Activated T-helper 1 cell treated with anti-CD3 and anti-CD28 coated beads, Interleukin-12 subunit alpha, Interleukin-12 subunit beta, Interleukin-2, Interleukin-4 antibody, amounts not matched to agents 30 ng/mL and 10 ng/mL and 1 ng/mL, durations not matched to agents 14 hours and 24 hours and 36 hours (primary cell): ENCODE measurements around the gene PTPRK. TPM values are rescaled to one million over a fixed set of nuclear protein-coding genes. Genes with fewer than 3 reads are reported as not detected.

Source experiments
- DNase-seq: peaks from one replicate; pipeline ENCODE4 v3.0.0; 2021; ENCODE audit warnings: low spot score
- H3K27ac Mint-ChIP-seq: one replicate; pipeline ENCODE4 v1.8.0; 2021; ENCODE audit warnings: mild to moderate bottlenecking, mixed read lengths
- H3K27me3 Mint-ChIP-seq: one replicate; pipeline ENCODE4 v1.8.0; 2022; ENCODE audit warnings: mild to moderate bottlenecking, moderate library complexity, mixed read lengths; ENCODE audit not compliant: insufficient read depth
- H3K36me3 Mint-ChIP-seq: one replicate; pipeline ENCODE4 v1.8.0; 2021; ENCODE audit warnings: low read depth, mixed read lengths
- H3K4me1 Mint-ChIP-seq: one replicate; pipeline ENCODE4 v1.8.0; 2021; ENCODE audit warnings: low read depth, mixed read lengths
- H3K4me3 Mint-ChIP-seq: one replicate; pipeline ENCODE4 v1.8.0; 2021; ENCODE audit warnings: mild to moderate bottlenecking, moderate library complexity, mixed read lengths
- H3K9me3 Mint-ChIP-seq: one replicate; pipeline ENCODE4 v1.8.0; 2021; ENCODE audit warnings: mixed read lengths
- intact Hi-C: fragments of 100-400 bp; cut with micrococcal nuclease; formaldehyde crosslinking; loops from one replicate; pipeline ENCODE4 v1.15.1; 2024
- total RNA-seq: library from RNA; stranded (reverse); gene quantifications from 2 replicates; pipeline ENCODE4 v1.2.3, GENCODE V29; 2022

The PTPRK gene
- total RNA-seq, 1 donor from 2014 or later = 3.2 TPM

DNA sequence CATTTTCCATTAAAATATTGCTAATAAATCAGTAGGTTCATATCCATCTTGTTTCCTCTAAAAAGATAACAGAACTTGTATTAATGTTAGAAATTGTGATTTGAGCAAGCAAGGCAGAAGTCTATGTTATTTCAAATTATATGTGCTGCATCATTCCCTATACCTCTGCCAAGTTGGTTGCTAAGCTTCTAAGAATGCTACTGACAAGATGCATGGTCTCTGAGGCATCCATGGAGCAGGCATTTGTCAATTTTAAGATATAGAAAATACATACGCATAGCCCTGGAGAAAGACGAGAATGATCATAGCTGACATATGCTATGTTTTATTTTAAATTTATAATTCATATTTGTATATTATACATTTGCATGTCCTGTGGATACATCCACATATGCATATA lies 451.2 kb downstream of the PTPRK start:
- no peaks in the 10 kb centered on the region for H3K4me1 Mint-ChIP-seq
- no peaks in the 10 kb centered on the region for H3K36me3 Mint-ChIP-seq
- H3K4me3 Mint-ChIP-seq = no peak overlapping the region
- intact Hi-C loops = no loop called here
- H3K9me3 Mint-ChIP-seq = no peaks in the 10 kb centered on the region
- H3K27me3 Mint-ChIP-seq = peaks cover 2% of the 10 kb centered on the region
- DNase-seq = no peak
- no peak overlapping the region for H3K27ac Mint-ChIP-seq

DNA sequence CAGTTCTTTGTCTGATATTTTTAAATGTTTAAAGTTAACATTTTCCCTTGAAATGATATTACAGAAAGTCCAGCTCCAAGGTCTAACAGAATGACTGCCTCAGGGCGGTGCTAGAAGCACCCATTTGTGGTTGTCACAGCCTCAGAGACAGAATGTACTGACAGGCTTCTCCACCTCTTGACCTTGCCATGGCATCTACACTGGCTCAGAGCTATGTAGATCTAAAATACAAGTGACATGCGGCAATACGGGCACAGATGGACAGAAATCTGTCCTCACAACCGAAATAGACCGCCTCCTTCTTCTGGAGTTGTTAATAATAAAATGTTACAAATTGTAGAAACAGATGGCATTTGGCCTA lies 452.3 kb downstream of the PTPRK start:
- DNase-seq = no peak
- intact Hi-C loops = no loop called here
- H3K27me3 Mint-ChIP-seq = peaks cover 1% of the 10 kb centered on the region
- no peak overlapping the region for H3K27ac Mint-ChIP-seq
- no peaks in the 10 kb centered on the region for H3K9me3 Mint-ChIP-seq
- no peak overlapping the region for H3K4me3 Mint-ChIP-seq
- H3K36me3 Mint-ChIP-seq = no peaks in the 10 kb centered on the region
- H3K4me1 Mint-ChIP-seq = no peaks in the 10 kb centered on the region

DNA sequence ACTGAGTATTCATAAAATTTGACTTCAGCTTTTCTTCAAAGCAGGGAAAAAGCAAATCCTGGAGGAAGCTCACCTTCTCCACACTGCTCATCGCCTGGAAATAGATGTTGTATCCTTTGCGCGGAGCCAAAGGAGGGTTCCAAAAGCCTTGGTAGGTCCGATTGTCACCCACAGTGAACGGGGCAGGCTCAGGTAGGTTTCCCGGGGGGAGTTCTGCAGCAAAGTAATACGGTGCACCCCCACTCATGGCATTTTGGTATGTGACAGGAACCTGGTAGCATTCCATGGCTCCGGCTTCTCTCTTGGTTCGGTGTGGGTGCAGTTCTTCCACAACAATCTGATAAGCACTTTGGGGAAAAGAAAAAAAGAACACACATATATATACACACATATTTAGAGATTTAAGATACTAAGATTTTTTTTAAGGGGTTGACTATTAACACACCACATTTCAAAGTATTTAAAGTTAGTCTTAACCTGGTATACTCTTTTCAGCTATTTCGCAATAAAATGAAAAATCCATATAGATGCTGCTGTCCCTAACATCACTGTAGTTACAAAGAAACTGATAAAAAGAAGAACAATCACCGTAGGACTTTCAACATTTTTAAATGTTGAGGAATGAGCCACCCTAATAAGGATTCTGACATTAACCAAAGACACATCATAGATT lies 452.8 kb downstream of the PTPRK start:
- H3K4me3 Mint-ChIP-seq = no peak overlapping the region
- no peaks in the 10 kb centered on the region for H3K36me3 Mint-ChIP-seq
- no peaks in the 10 kb centered on the region for H3K9me3 Mint-ChIP-seq
- no peak for DNase-seq
- no peak overlapping the region for H3K27ac Mint-ChIP-seq
- H3K27me3 Mint-ChIP-seq = no peaks in the 10 kb centered on the region
- intact Hi-C loops = no loop called here
- H3K4me1 Mint-ChIP-seq = no peaks in the 10 kb centered on the region

DNA sequence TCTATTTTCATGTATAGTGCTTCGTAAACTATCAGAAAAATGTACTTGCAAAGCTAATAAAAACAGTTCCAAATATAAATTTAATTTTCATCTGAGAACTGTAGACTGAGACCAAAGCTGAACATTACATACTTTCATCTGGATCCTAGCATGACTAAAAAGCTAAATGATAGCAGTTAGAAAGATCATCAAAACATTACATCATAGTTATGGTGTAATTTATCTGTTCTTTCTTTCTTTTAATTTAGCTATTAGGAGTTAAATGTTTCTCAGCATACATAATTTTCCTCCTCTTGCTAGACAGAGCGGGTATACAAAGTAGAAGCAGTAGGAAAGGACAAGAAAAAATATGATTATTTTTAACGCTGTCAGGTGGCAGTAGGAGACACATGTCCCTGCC lies 455.3 kb downstream of the PTPRK start:
- Mint-ChIP-seq H3K4me1 (no peaks in the 10 kb centered on the region), H3K36me3 (no peaks in the 10 kb centered on the region), H3K27me3 (no peaks in the 10 kb centered on the region), H3K4me3 (no peak overlapping the region), H3K9me3 (no peaks in the 10 kb centered on the region), H3K27ac (no peak overlapping the region)
- no peak for DNase-seq
- intact Hi-C loops = no loop called here

DNA sequence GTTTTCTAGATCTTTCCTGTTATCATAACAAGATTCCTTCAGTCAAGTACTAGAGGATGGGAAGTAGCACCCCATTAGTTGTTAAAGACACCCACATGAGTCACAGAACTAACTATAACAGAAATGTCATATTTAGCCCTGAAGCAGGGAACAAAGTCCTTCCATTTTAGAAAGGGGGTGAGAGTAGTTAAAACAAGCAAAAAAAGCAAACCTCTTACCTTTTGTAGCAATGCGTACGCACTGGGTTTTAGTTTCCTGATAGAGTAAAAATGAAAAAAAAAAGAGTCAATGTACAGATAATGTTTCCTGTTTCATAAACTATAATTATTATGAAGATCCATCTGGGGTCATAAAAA lies 455.9 kb downstream of the PTPRK start:
- no peak overlapping the region for H3K4me3 Mint-ChIP-seq

DNA sequence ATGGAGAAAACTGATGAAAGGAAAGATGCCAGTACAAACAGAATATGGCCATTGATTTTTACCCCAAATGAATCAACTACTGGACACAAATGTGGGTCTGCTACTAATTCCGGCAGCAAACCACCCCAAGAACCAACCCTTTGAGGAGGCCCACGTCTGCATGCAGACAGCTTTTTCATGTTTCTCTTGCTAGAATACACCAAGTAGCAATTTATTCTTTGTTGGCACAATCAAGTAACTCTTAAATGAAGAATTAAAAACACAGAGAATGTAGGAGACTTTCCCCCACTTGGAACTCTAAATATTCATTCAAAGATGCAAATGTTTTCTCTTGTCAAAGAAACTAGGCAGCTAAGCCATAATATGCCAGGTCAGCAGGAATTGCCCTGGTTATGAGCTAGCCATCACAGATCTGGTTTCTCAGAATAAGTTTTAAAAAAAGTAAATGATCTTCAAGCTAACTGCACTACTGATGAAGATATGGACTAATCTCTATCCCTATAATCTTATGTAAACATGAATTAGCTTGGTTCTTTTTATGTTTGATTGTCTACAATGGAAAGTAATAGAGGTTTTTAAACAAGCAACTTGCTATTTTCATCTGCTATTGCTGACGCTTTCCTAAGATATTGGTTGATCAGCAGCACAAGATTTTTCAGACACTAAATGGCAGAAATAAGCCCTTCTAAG lies 456.4 kb downstream of the PTPRK start:
- Mint-ChIP-seq H3K27ac (no peak overlapping the region), H3K9me3 (no peaks in the 10 kb centered on the region), H3K36me3 (no peaks in the 10 kb centered on the region), H3K4me3 (no peak overlapping the region), H3K4me1 (no peaks in the 10 kb centered on the region), H3K27me3 (no peaks in the 10 kb centered on the region)
- intact Hi-C loops = no loop called here
- DNase-seq = no peak

More for the DNA sequence above, 455.9 kb downstream of the PTPRK start:
- no peak overlapping the region for H3K27ac Mint-ChIP-seq
- intact Hi-C loops = no loop called here
- H3K36me3 Mint-ChIP-seq = no peaks in the 10 kb centered on the region
- H3K4me1 Mint-ChIP-seq = no peaks in the 10 kb centered on the region
- no peaks in the 10 kb centered on the region for H3K27me3 Mint-ChIP-seq
- DNase-seq = no peak
- H3K9me3 Mint-ChIP-seq = no peaks in the 10 kb centered on the region

DNA sequence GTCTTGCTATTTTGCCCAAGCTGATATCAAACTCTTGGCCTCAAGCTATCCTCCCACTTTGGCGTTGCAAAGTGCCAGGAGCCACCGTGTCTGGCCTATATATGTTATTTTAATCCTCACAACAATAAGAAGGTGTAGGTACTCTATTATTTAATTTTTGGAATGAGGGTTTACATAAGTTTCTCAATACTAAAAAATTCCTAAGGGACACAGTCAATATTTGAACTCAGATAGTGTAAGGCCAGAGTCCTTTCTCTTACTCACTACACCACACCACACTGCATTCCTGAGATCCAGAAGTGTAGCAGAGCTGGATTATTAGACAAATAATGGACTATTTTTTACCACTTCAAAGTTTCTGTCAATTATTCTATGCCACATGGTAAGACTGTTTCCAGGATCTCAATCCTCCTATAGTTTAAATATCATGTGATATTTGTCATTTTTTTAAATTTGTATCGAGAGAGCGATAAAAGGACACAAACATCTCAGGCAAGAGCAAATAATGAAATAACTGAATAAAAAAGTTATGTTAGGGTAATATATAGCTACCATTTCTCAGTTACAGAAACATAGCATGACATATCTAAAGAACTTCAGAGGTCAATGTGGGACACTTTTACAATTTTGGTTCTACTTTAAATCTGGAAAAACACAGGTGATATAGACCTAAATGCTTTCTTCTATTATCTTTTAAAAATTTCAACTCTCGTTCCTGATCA lies 457.4 kb downstream of the PTPRK start:
- Mint-ChIP-seq H3K27me3 (no peaks in the 10 kb centered on the region), H3K36me3 (no peaks in the 10 kb centered on the region), H3K4me3 (no peak overlapping the region), H3K4me1 (no peaks in the 10 kb centered on the region), H3K27ac (no peak overlapping the region), H3K9me3 (no peaks in the 10 kb centered on the region)
- DNase-seq = no peak
- intact Hi-C loops = no loop called here

DNA sequence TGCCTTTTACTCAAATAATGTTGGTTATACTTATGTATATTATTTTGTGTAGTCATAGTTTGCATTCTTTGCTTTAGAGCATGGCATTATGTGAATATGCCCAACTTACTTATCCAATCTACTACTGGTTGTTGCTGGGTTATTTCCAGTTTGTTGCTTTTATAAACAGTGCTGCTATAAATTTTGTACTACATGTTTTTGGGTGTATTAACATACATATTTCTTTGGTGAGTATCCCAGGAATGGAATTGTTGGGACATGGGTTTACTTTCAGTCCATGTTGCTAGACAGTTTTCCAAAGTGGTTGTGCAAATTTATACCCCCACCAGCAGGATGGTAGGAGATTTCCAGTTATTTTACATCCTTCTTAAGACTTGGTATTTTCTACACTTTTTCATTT lies 462.5 kb downstream of the PTPRK start:
- H3K27ac Mint-ChIP-seq = no peak overlapping the region
- H3K4me1 Mint-ChIP-seq = no peaks in the 10 kb centered on the region
- H3K4me3 Mint-ChIP-seq = no peak overlapping the region
- H3K9me3 Mint-ChIP-seq = no peaks in the 10 kb centered on the region
- DNase-seq = no peak
- no peaks in the 10 kb centered on the region for H3K27me3 Mint-ChIP-seq
- no peaks in the 10 kb centered on the region for H3K36me3 Mint-ChIP-seq
- intact Hi-C loops = no loop called here

DNA sequence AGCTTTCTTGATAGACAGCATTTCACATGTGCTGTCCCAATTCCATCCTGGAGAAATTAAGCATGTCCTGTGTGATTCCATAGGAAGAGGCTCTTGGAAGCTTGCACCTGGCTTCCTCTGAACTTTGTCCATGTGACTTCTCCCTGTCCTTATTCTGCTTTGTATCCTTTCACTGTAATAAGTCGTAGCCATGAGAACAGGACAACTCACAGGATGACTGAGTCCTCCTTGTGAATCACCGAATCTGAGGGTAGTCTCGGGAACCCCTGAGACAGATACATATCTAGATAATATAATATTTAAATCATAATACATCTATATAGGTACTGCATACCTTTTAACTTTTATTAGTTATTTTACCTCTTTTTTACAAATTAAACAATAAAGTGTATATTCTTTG lies 462.9 kb downstream of the PTPRK start:
- H3K27me3 Mint-ChIP-seq = no peaks in the 10 kb centered on the region
- intact Hi-C loops = no loop called here

DNA sequence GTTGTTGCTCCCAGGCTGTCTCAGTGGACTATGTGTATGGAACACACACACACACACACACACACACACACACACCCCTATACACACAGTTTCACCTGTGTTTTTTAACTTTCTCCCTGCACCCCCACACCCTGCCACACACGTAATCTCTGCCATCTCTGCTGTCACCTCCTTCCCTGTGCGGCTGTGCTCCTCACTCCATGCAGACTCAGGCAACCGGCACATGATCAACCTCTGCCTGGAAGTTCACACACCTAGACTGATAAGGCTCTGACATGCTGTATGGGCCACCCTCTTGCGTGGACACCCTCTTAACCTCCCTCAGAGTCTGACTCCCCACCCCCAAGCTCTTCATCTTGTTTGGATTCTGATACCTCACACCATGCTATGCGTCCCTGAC lies 467.3 kb downstream of the PTPRK start:
- Mint-ChIP-seq H3K36me3 (no peaks in the 10 kb centered on the region), H3K9me3 (no peaks in the 10 kb centered on the region), H3K4me1 (no peaks in the 10 kb centered on the region), H3K4me3 (no peak overlapping the region), H3K27me3 (no peaks in the 10 kb centered on the region), H3K27ac (no peak overlapping the region)
- intact Hi-C loops = no loop called here
- no peak for DNase-seq

More for the DNA sequence above, 462.9 kb downstream of the PTPRK start:
- Mint-ChIP-seq H3K9me3 (no peaks in the 10 kb centered on the region), H3K27ac (no peak overlapping the region), H3K36me3 (no peaks in the 10 kb centered on the region), H3K4me1 (no peaks in the 10 kb centered on the region), H3K4me3 (no peak overlapping the region)
- no peak for DNase-seq

DNA sequence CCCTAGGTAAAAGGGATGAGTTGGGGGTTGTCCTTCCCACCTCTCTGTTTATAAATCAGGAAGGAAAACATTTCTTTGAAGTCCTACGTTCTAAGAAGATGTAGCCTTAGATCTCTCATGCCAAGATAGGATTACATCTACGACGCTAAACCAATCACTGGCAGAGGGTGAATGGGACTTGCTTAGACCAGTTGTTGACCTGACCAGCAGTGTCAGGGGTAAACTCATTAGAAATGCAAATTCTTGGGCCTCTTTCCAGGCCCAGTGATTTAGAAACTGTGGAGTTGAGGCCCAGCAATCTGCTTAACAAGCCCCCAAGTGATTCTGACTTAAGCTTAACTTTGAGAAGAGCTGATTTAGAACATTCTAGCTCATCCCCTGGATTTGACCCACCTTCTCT lies 472.4 kb downstream of the PTPRK start:
- Mint-ChIP-seq H3K36me3 (no peaks in the 10 kb centered on the region), H3K4me3 (no peak overlapping the region), H3K27me3 (no peaks in the 10 kb centered on the region), H3K9me3 (no peaks in the 10 kb centered on the region), H3K4me1 (no peaks in the 10 kb centered on the region), H3K27ac (no peak overlapping the region)
- no peak for DNase-seq
- intact Hi-C loops = no loop called here

DNA sequence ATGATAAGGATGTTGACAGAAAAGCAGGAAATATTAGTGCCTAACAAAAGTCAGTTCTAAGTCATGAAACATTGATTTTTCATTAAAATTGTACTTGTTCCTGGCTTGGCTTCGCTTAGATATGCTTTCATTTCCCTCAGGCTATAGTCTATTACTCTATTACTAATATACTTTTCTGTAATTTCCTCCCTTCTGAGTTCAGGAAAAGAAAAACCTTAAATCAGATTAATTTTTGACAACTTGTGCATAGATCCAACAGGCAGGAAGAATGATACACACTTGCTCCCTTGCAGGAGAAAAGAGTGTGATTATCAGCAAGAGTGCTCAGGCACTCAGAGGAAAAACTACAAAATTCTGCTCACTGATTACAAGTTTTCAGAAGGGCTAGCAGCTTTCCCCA lies 474.4 kb downstream of the PTPRK start:
- H3K9me3 Mint-ChIP-seq = no peaks in the 10 kb centered on the region
- H3K36me3 Mint-ChIP-seq = no peaks in the 10 kb centered on the region
- no peaks in the 10 kb centered on the region for H3K4me1 Mint-ChIP-seq
- DNase-seq = no peak
- H3K4me3 Mint-ChIP-seq = no peak overlapping the region
- intact Hi-C loops = no loop called here
- H3K27me3 Mint-ChIP-seq = no peaks in the 10 kb centered on the region
- H3K27ac Mint-ChIP-seq = no peak overlapping the region

DNA sequence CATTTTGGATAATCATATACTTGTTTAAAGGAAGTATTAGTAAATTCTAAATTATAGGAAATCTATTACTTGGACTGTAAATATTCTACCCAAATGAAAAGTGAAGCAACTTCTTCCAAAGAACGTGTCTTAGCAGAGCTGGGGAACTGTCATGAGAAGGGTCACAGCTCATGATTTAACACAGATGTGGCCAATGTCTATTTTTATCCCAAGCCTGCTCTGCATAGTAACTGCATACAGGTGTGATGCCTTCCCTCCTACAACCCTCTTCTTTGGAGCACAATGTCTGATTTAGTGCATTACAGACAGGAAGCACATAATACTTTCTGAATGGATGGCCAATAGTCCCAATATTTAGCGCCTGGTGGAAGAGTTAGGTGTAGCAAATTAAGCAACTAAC lies 480.9 kb downstream of the PTPRK start:
- Mint-ChIP-seq H3K27ac (no peak overlapping the region), H3K4me1 (no peaks in the 10 kb centered on the region)
- intact Hi-C loops = no loop called here

More for the DNA sequence above, 480.9 kb downstream of the PTPRK start:
- Mint-ChIP-seq H3K9me3 (no peaks in the 10 kb centered on the region), H3K36me3 (no peaks in the 10 kb centered on the region), H3K27me3 (no peaks in the 10 kb centered on the region), H3K4me3 (no peak overlapping the region)
- no peak for DNase-seq
